ENCODE results near the gene PARN.

DNA sequence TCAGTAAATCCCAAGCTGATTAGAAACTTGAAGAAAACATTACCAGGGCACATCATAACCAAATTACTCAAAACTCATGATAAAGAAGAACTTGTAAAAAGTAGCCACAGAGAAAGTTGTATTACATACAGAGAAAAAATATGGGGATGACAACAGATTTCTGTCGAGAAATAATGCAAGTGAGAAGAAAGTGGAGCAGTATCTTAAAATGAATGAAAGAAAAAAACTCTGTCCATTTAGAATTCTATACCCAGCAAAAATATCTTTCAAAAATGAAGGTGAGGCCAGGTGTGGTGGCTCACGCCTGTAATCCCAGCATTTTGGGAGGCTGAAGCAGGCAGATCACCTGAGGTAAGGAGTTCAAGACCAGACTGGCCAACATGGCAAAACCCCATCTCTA, 165.9 kb downstream of the PARN start:
- TF ChIP-seq CTCF (IDR thresholded peaks at IDR 0.05; ENCODE audit: low read length) (no peak), EZH2phosphoT487 (IDR thresholded peaks at IDR 0.05; ENCODE audit: low read length) (no peak)

Data from MM.1S (cell line).